ENCODE data around the gene ATP2C2.
A peak's percentile ranks its signal among the peaks of the same experiment; 100 is the strongest.

ATP2C2 gene

GRCh38 chr16:84408856-84409255, 40.5 kb downstream of the ATP2C2 start:
- H3K27ac ChIP-seq: peak overlapping the region; percentile 79
- TF ChIP-seq ZFX (IDR thresholded peaks at IDR 0.05) (no peak), CTCF (conservative IDR thresholded peaks at IDR 0.05) (no peak)

DNA sequence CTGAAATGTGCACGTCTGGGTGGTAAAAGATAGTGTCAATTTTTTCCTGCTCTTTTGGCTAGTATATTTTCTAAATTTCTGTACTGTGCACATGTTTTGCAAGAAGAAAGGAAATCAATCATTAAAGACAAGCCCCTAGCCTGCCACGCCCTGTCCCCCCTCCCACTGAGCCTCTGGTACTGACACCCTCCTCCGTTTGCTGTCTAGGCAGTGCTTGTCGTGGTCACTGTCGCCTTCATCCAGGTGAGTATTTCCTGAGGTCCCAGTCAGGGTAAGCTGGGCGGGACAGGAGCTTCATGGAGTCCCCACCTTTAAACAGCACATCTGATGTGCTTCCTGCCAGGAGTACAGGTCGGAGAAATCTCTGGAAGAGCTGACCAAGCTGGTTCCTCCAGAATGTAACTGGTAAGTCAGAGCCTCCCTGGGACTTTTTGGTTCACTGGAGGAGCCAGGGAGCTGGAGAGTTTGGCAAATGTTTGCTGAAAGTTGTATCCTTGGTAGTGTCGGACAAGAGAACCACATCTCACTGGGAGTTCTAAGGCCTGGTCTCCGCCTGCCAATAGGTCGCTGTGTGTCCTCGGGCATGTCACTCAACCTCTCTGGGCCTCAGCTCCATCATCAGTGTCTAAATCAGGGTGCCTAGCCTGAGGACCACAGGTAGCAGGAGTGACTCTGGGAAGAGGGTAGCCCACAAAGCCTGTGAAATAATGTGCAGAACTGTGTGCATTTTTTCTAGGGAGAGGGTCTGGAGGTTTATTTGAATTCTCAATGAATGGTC, 42.2 kb downstream of the ATP2C2 start:
- H3K27ac ChIP-seq: peak overlapping the region; percentile 39
- TF ChIP-seq ZFX (IDR thresholded peaks at IDR 0.05) (no peak), CTCF (conservative IDR thresholded peaks at IDR 0.05) (no peak)

DNA sequence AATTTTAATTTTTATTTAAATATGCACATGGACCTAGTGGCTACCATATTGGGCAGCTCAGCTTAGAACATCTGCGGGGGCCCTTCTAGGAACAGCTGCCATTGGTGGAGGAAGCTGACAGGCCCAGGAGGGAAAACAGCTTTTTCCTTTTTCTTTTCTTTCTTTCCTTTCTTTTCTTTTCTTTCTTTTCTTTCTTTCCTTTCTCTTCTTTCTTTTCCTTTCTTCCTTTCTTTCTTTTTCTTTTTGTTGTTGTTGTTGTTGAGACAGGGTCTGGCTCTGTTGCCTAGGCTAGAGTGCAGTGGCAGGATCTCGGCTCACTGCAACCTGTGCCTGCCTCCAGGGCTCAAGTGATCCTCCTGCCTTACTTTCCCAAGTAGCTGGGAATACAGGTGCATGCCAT, 43.4 kb downstream of the ATP2C2 start:
- no peak for TF ChIP-seq ZFX (IDR thresholded peaks at IDR 0.05)
- no peak for TF ChIP-seq CTCF (conservative IDR thresholded peaks at IDR 0.05)
- no peak overlapping the region for H3K27ac ChIP-seq

DNA sequence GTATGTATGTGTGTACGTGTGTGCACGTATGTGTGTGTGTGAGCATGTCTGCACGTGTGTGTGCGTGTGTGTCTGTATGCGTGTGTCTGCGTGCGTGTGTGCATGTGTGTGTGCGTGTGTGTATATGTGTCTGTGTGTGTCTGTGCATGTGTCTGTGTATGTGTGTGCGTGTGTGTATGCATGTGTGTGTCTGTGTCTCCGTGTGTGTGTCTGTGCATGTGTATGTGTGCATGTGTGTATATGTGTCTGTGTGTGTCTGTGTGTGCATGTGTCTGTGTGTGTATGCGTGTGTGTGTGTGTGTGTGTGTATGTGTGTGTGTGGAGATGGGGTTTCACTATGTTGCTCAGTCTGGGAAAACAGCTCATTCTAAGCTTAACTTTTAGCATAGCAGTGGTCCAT, 43.9 kb downstream of the ATP2C2 start:
- TF ChIP-seq CTCF (conservative IDR thresholded peaks at IDR 0.05) (no peak), ZFX (IDR thresholded peaks at IDR 0.05) (no peak)
- H3K27ac ChIP-seq: no peak overlapping the region

DNA sequence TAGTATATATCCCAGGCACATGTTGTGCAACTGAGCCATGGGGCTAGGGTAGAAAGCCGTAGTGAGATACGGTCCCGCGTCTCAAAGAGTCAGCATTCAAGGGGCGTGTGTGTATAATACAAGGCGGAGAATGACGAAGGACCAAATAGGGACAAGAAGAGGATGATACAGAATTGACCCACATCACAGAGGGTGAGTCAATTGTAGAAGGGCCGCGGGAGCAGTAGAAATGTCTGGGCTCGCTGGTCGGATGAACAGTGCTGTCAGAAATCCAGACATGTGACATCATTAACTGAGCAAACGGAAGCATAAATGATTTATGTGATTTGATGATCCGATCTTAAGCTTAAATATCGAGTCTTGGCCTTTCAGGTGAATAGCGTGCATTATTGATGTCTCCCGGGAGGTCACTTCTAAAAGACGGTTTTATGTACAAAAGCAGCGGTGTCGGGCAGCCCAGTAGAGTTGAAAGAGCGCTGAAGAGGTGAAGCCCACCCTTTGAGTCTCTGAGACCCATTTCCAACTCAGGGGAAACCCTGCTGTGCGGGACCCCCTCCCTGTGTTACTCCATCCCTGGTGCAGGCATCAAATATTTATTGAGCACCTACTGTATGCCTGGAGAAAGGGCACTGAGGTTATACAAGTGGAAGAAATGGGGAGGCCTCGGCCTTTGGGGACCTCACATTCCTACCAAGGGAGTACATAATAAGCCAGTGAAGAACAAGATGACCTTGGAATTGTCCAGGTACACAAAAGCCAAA, 45.1 kb downstream of the ATP2C2 start:
- TF ChIP-seq CTCF (conservative IDR thresholded peaks at IDR 0.05) (no peak), ZFX (IDR thresholded peaks at IDR 0.05) (no peak)
- H3K27ac ChIP-seq: no peak overlapping the region

DNA sequence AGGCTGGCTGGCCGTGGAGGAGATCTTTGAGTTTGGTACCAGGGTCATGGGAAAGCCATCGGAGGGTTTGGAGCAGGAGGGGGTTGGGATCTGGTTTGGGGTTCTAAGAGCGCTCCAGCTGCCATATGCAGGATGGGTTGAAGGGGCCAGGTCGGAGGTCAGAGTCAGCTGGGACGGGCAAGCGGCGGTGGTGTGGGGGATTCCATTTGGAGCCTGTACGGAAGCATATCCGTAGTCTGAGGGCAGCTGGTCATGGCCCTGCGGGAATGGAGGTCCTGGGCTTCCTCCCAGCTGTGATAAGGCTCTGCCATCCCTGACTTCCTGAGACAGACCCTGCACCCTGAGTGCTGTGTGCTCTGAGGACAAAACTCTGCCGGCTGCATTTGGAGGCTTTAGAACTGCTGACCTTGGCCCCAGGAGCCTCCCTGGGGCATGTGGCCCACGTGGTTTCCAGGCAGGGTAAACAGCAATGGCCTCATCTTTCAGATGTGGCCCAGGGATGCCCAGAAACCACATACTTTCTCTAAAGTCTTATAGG, 46.5 kb downstream of the ATP2C2 start:
- H3K27ac ChIP-seq: no peak overlapping the region
- no peak for TF ChIP-seq CTCF (conservative IDR thresholded peaks at IDR 0.05)

Data from C4-2B (cell line).